GM23338 (cell line): ENCODE results near the gene TOP1.

Experiments
- EZH2 ChIP-seq: fragments of 200-600 bp; sonication (generic); IDR thresholded peaks from one replicate; pipeline ENCODE4 v1.8.0; 2017; ENCODE audit warnings: antibody characterized with exemption, mild to moderate bottlenecking, low read depth; ENCODE audit not compliant: unreplicated experiment
- POLR2AphosphoS5 ChIP-seq: IDR thresholded peaks from 2 replicates; pipeline ENCODE4 v1.6.1; 2016; ENCODE audit warnings: antibody characterized with exemption, low read depth
- TF ChIP-seq, protein P1 (sequence below), 2 experiments: fragments of 200-600 bp in 1 of 2; sonication (generic) in 1 of 2; conservative IDR thresholded peaks; 2 replicates each; pipeline versions ENCODE4 v1.5.1 to v1.6.1; 2016 to 2017; ENCODE audit warnings: antibody characterized with exemption in 2 of 2, low read depth in 2 of 2, mild to moderate bottlenecking in 2 of 2, moderate library complexity in 1 of 2

- TF ChIP-seq POLR2AphosphoS5 (no peak), EZH2 (no peak)
- TF ChIP-seq, protein P1, sequence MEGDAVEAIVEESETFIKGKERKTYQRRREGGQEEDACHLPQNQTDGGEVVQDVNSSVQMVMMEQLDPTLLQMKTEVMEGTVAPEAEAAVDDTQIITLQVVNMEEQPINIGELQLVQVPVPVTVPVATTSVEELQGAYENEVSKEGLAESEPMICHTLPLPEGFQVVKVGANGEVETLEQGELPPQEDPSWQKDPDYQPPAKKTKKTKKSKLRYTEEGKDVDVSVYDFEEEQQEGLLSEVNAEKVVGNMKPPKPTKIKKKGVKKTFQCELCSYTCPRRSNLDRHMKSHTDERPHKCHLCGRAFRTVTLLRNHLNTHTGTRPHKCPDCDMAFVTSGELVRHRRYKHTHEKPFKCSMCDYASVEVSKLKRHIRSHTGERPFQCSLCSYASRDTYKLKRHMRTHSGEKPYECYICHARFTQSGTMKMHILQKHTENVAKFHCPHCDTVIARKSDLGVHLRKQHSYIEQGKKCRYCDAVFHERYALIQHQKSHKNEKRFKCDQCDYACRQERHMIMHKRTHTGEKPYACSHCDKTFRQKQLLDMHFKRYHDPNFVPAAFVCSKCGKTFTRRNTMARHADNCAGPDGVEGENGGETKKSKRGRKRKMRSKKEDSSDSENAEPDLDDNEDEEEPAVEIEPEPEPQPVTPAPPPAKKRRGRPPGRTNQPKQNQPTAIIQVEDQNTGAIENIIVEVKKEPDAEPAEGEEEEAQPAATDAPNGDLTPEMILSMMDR (conservative IDR thresholded peaks at IDR 0.05; ENCODE audit: low read depth in 2 of 2): no peak
Observed at GRCh38 chr20:41131594-41132387, 103.2 kb downstream of the TOP1 start.
